BE2C (cell line): Measurements from ENCODE around the gene ZNF69. TPM values are rescaled to one million over a fixed set of nuclear protein-coding genes. Genes with fewer than 3 reads are reported as not detected.
"Not testable (repeated sequence)": the region's sequence is repeated elsewhere in the genome, so short reads cannot be mapped to it uniquely, and the experiment has no call there.

Source experiments
- DNase-seq: peaks from one replicate; pipeline ENCODE4 v3.0.0-alpha.2; 2020
- H3K27me3 ChIP-seq: fragments of 250-450 bp; sonication (Bioruptor Pico); 2 replicates; pipeline ENCODE4 v1.5.1; 2020; ENCODE audit warnings: mild to moderate bottlenecking
- H3K36me3 ChIP-seq: fragments of 250-450 bp; sonication (Bioruptor Pico); 2 replicates; pipeline ENCODE4 v1.5.1; 2020; ENCODE audit warnings: mild to moderate bottlenecking
- H3K4me1 ChIP-seq: fragments of 250-450 bp; sonication (Bioruptor Pico); 2 replicates; pipeline ENCODE4 v1.5.1; 2020
- H3K4me3 ChIP-seq: 2 replicates; pipeline ENCODE4 v1.5.1; 2011; ENCODE audit warnings: low read depth, low read length
- H3K9me3 ChIP-seq: fragments of 250-450 bp; sonication (Bioruptor Pico); 2 replicates; pipeline ENCODE4 v1.5.1; 2020
- polyA plus RNA-seq: library from polyadenylated mRNA; unstranded; fragments of >200 nt; gene quantifications from one replicate; pipeline ENCODE4 v1.2.1, GENCODE V29; 2012; ENCODE audit warnings: low read depth, missing spikeins; ENCODE audit not compliant: insufficient read length, insufficient read depth
- TF ChIP-seq, protein P1 (sequence below): IDR thresholded peaks from 2 replicates; pipeline ENCODE4 v1.5.1; 2012; ENCODE audit warnings: mild to moderate bottlenecking, low read depth, low read length

Gene ZNF69
- polyA plus RNA-seq: 1.8 TPM

- no peaks in the 10 kb centered on the region for H3K4me1 ChIP-seq
- peak; percentile 91 for DNase-seq
- H3K36me3 ChIP-seq: no peaks in the 10 kb centered on the region
- peak within 1 kb of the TSS; percentile 79 for H3K4me3 ChIP-seq
- H3K27me3 ChIP-seq: no peaks in the 10 kb centered on the region
- TF ChIP-seq, protein P1, sequence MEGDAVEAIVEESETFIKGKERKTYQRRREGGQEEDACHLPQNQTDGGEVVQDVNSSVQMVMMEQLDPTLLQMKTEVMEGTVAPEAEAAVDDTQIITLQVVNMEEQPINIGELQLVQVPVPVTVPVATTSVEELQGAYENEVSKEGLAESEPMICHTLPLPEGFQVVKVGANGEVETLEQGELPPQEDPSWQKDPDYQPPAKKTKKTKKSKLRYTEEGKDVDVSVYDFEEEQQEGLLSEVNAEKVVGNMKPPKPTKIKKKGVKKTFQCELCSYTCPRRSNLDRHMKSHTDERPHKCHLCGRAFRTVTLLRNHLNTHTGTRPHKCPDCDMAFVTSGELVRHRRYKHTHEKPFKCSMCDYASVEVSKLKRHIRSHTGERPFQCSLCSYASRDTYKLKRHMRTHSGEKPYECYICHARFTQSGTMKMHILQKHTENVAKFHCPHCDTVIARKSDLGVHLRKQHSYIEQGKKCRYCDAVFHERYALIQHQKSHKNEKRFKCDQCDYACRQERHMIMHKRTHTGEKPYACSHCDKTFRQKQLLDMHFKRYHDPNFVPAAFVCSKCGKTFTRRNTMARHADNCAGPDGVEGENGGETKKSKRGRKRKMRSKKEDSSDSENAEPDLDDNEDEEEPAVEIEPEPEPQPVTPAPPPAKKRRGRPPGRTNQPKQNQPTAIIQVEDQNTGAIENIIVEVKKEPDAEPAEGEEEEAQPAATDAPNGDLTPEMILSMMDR: peak; percentile 34
- no peaks in the 10 kb centered on the region for H3K9me3 ChIP-seq
Measured at GRCh38 chr19:11887611-11888531, at the start of gene ZNF69. TSS of gene ZNF69 (plus strand) at chr19:11887782. CDS start at chr19:11887924, 142 bp downstream.

DNA sequence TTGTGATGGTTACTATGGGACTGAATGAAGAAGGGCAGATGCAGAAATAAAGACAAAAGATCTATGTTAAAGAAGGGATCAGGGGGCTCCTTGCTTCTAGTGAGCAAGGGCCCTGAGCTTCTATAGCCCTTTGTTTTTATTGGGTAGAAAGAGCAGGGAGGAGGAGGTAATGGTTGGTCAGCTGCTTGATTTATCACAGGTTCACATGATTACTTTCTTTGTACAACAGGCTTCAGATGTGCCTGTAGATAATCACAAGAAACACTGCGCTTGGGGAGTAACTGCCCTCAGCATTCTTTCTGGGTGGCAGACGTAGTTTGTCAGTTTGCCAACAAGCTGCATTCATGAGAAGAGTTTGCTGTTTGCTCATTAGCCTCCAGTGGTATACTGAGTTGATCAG is 43.9 kb upstream of the ZNF69 start:
- H3K4me1 ChIP-seq: no peaks in the 10 kb centered on the region
- TF ChIP-seq, protein P1: no peak
- no peak for DNase-seq
- H3K36me3 ChIP-seq: no peaks in the 10 kb centered on the region
- H3K9me3 ChIP-seq: no peaks in the 10 kb centered on the region
- no peaks in the 10 kb centered on the region for H3K27me3 ChIP-seq
- no peak overlapping the region for H3K4me3 ChIP-seq

DNA sequence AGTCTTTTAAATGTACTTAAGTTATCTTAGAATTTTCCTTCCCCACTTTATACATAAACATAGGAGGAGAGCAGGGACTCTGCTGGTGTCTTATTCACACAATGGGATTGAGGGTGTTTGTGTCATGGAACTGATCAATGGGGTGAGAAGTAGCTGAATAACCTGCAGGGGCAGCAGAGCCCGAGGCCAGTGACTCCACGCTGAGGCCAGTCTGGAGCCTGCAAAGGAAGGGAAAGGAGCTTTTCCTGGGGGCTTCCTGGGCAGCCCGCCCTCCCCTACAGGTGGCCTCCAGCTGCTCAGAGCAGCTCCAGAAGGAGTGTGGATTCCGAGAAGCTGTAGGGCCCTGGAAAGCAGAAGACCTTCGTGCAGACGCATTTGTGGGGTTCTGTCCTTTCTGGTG is 40.0 kb upstream of the ZNF69 start:
- H3K4me3 ChIP-seq, H3K27me3 ChIP-seq, H3K4me1 ChIP-seq, DNase-seq, H3K36me3 ChIP-seq, H3K9me3 ChIP-seq: not testable (repeated sequence)

DNA sequence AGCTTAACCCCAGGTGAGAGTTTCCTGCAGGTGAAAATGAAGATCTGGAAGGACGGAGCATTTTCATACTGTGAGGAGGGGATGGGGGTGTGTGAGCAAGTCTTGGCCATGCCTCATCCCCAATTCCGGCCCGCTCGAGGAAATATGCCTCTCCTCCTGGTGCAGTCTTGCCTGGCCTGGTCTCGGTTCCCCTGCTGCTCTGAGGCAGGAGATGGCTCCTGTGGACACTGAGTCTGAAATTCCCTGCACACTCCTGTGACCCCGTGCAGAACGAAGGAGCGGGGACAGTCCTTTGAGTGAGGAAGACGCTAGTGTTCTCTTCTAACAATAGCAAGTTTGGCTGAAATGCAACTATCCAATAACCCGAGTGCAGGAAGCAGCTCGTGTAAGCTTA is 39.4 kb upstream of the ZNF69 start:
- no peaks in the 10 kb centered on the region for H3K9me3 ChIP-seq
- TF ChIP-seq, protein P1: no peak
- H3K4me3 ChIP-seq: peak overlapping the region; percentile 70

DNA sequence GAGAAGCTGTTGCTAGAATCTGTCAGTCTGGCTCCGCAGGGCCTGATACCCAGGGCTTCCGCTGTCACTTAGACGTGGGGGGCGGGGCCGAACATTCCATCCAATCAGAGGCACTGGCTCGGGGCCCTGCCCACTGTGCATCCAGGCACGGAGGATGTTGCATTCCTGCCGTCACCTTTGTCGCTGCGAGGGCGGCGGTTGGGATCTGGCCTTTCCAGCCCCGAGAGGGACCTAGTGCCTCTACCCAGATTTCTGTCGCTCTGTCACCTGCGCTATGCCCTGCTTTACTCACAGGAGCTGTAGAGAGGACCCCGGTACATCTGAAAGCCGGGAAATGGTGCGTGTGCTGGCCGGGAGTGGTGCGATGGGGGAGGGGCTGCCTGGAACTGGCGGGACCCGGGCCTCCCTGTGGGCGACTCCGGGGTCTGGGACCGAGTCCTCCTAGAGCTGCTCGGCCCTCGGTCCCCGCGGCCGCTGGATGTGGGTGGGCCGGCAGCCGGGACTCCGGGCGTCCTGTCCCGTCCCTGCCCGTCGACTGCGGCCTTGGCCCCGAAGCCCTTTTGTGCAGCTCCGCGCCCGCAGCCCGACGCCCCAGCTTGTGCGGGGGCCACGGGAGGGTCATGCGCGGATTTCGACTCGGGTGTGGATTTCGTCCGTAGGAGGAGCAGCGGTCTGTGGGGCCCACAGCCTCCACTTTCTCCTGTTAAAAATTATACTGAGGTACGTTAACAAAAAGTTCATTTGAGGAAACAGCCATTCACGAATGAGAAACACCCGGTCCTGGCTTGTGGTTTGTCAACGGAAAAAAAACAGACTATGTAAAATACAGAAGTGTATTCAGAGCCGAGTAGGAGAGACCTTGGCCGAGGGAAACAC is 38.8 kb upstream of the ZNF69 start, which contains the start of gene ZNF439:
Gene ZNF439, plus strand, starts transcription at position 133 of the 876 bp plus-strand sequence. Its CDS starts 142 bp downstream, at position 275.
- Histone ChIP-seq H3K27me3 (no peaks in the 10 kb centered on the region), H3K9me3 (no peaks in the 10 kb centered on the region), H3K4me3 (peak within 1 kb of the TSS; percentile 70), H3K4me1 (no peaks in the 10 kb centered on the region), H3K36me3 (no peaks in the 10 kb centered on the region)
- TF ChIP-seq, protein P1: no peak
- peak; percentile 94 for DNase-seq

More for the DNA sequence above, 39.4 kb upstream of the ZNF69 start:
- Histone ChIP-seq H3K4me1 (no peaks in the 10 kb centered on the region), H3K27me3 (no peaks in the 10 kb centered on the region), H3K36me3 (no peaks in the 10 kb centered on the region)
- DNase-seq: no peak

- not testable (repeated sequence) for H3K36me3 ChIP-seq, H3K27me3 ChIP-seq, DNase-seq, H3K4me3 ChIP-seq, H3K4me1 ChIP-seq, H3K9me3 ChIP-seq
Measured at GRCh38 chr19:11850289-11850688, 37.3 kb upstream of the ZNF69 start.
